ENCODE data around the gene ZBED4.

DNA sequence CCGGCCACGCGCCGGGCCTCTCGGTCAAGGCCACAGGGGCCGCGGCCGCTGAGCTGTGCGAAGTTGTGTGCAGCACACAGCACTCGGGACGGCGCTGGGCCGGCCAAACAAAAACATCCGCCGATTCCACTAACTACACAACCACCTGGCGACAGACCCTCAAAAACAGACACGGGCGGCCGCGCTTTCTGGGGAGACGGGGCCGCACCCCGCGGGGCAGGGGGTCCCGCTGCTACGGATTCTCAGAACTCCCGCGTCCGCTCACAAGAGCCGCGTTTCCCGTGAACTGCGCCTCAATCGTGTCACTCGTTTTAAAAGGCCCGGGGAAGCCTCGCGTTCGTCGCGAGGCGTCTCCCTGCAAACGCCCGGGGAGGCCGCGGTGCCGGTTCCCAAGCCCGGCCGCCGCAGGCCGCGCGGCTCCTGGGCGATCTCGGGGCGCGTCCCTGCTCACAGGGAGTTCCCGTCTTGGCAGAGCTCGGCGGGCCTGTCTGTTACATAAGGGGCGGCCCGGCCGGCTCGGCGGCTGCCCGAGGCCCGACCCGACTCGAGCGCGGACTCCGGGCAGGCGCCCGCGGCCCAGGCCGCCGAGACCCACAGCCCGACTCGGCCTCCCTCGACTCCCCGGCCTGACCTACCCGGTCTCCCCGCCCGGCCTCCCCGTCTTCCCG lies 26.9 kb upstream of the ZBED4 start:
- no peak for TF ChIP-seq SPI1 (IDR thresholded peaks at IDR 0.05; ENCODE audit: low read depth, low read length)
- no peak for TF ChIP-seq POLR2AphosphoS5 (IDR thresholded peaks at IDR 0.05; ENCODE audit: low read depth, low read length)

Data from GM12891 (cell line).